ENCODE data around the gene SLC16A9. TPM values are rescaled to one million over a fixed set of nuclear protein-coding genes. Genes with fewer than 3 reads are reported as not detected.

SLC16A9 gene
- total and polyA plus RNA-seq, 4 experiments from 2014 or later, result not detected

GRCh38 chr10:59627366-59628018 lies 82.2 kb downstream of the SLC16A9 start:
- Histone ChIP-seq H3K27me3 (ENCODE audit: insufficient read depth, low read length) (no peaks in the 10 kb centered on the region), H3K27ac (ENCODE audit: low read depth, low read length) (no peak overlapping the region), H3K36me3 (ENCODE audit: insufficient read depth, low read length) (no peaks in the 10 kb centered on the region), H3K9me3 (ENCODE audit: control insufficient read depth in 1 of 2, low read length in 2 of 2) (no peaks in the 10 kb centered on the region), H3K4me3 (ENCODE audit: low read length in 2 of 2) (no peak overlapping the region), H3K4me1 (ENCODE audit: insufficient read depth, low read length) (no peaks in the 10 kb centered on the region)
- Mint-ChIP-seq H3K4me3 (no peak overlapping the region), H3K27ac (no peak overlapping the region), H3K4me1 (peaks cover 0 to 4% (median 2%) of the 10 kb centered on the region in 4 donors), H3K9me3 (no peaks in the 10 kb centered on the region), H3K27me3 (peaks cover 6 to 9% of the 10 kb centered on the region in 2 donors), H3K36me3 (no peaks in the 10 kb centered on the region)
- DNase-seq, result no peak
- intact Hi-C loops (cut with micrococcal nuclease), result loop anchor here (2.0 to 10.0 kb wide), 4 partner anchors 185 to 1141 kb away; no protein-coding TSS in a partner anchor
- POLR2A ChIA-PET (ENCODE audit: partially characterized antibody), result no interaction called here
- CTCF ChIA-PET (ENCODE audit: partially characterized antibody), result interaction anchor here (2.0 kb wide), 1 partner anchor 16 kb away, joined by 5 read pairs; no protein-coding TSS in a partner anchor

GRCh38 chr10:59626523-59626869 lies 83.2 kb downstream of the SLC16A9 start:
- Histone ChIP-seq H3K27me3 (ENCODE audit: insufficient read depth, low read length) (no peaks in the 10 kb centered on the region), H3K4me3 (ENCODE audit: low read length in 2 of 2) (no peak overlapping the region), H3K4me1 (ENCODE audit: insufficient read depth, low read length) (no peaks in the 10 kb centered on the region), H3K27ac (ENCODE audit: low read depth, low read length) (no peak overlapping the region), H3K9me3 (ENCODE audit: control insufficient read depth in 1 of 2, low read length in 2 of 2) (no peaks in the 10 kb centered on the region), H3K36me3 (ENCODE audit: insufficient read depth, low read length) (no peaks in the 10 kb centered on the region)
- peaks cover 4 to 5% of the 10 kb centered on the region in 2 donors for H3K27me3 Mint-ChIP-seq
- peaks cover 0 to 4% (median 2%) of the 10 kb centered on the region in 4 donors for H3K4me1 Mint-ChIP-seq
- H3K9me3 Mint-ChIP-seq, result no peaks in the 10 kb centered on the region
- no peak for DNase-seq
- H3K27ac Mint-ChIP-seq, result no peak overlapping the region
- H3K4me3 Mint-ChIP-seq, result no peak overlapping the region
- POLR2A ChIA-PET (ENCODE audit: partially characterized antibody), result interaction anchor here (0.6 kb wide), 1 partner anchor 94 kb away, joined by 3 read pairs; no protein-coding TSS in a partner anchor
- CTCF ChIA-PET (ENCODE audit: partially characterized antibody), result interaction anchor here (0.8 to 3.1 kb wide), 16 partner anchors 8 to 1338 kb away, joined by 3 to 18 read pairs (median 5); partner anchors contain the start of gene CCDC6
- intact Hi-C loops (cut with micrococcal nuclease), result loop anchor here (1.0 to 10.0 kb wide), 9 partner anchors 186 to 1658 kb away; partner anchors contain the start of gene CCDC6
- H3K36me3 Mint-ChIP-seq, result no peaks in the 10 kb centered on the region

- Mint-ChIP-seq H3K36me3 (no peaks in the 10 kb centered on the region), H3K4me1 (peaks cover 0 to 4% (median 2%) of the 10 kb centered on the region in 4 donors), H3K9me3 (no peaks in the 10 kb centered on the region), H3K27ac (peak overlapping the region in 1 of 7 donors; percentile 3), H3K27me3 (peaks cover 1 to 4% of the 10 kb centered on the region in 2 donors), H3K4me3 (no peak overlapping the region)
- CTCF ChIA-PET (ENCODE audit: partially characterized antibody), result interaction anchor here (0.8 to 3.1 kb wide), 19 partner anchors 8 to 1339 kb away, joined by 3 to 18 read pairs (median 5); partner anchors contain the start of gene CCDC6
- no peaks in the 10 kb centered on the region for H3K9me3 ChIP-seq (ENCODE audit: control insufficient read depth in 1 of 2, low read length in 2 of 2)
- POLR2A ChIA-PET (ENCODE audit: partially characterized antibody), result interaction anchor here (0.6 kb wide), 1 partner anchor 95 kb away, joined by 3 read pairs; no protein-coding TSS in a partner anchor
- H3K4me3 ChIP-seq (ENCODE audit: low read length in 2 of 2), result no peak overlapping the region
- H3K36me3 ChIP-seq (ENCODE audit: insufficient read depth, low read length), result no peaks in the 10 kb centered on the region
- intact Hi-C loops (cut with micrococcal nuclease), result loop anchor here (1.0 to 10.0 kb wide), 9 partner anchors 186 to 1658 kb away; partner anchors contain the start of gene CCDC6
- H3K4me1 ChIP-seq (ENCODE audit: insufficient read depth, low read length), result no peaks in the 10 kb centered on the region
- DNase-seq, result peak; percentile 48 to 66 (median 61)
- H3K27ac ChIP-seq (ENCODE audit: low read depth, low read length), result no peak overlapping the region
- no peaks in the 10 kb centered on the region for H3K27me3 ChIP-seq (ENCODE audit: insufficient read depth, low read length)
Measured at GRCh38 chr10:59625721-59626522, 83.7 kb downstream of the SLC16A9 start.

GRCh38 chr10:59624951-59625350 lies 84.7 kb downstream of the SLC16A9 start:
- no peaks in the 10 kb centered on the region for H3K36me3 Mint-ChIP-seq
- H3K4me3 Mint-ChIP-seq, result no peak overlapping the region
- POLR2A ChIA-PET (ENCODE audit: partially characterized antibody), result no interaction called here
- H3K9me3 Mint-ChIP-seq, result no peaks in the 10 kb centered on the region
- H3K4me1 Mint-ChIP-seq, result peaks cover 0 to 4% (median 2%) of the 10 kb centered on the region in 4 donors
- H3K4me1 ChIP-seq (ENCODE audit: insufficient read depth, low read length), result no peaks in the 10 kb centered on the region
- intact Hi-C loops (cut with micrococcal nuclease), result loop anchor here (5.0 to 10.0 kb wide), 4 partner anchors 187 to 1448 kb away; no protein-coding TSS in a partner anchor
- H3K27ac ChIP-seq (ENCODE audit: low read depth, low read length), result no peak overlapping the region
- H3K4me3 ChIP-seq (ENCODE audit: low read length in 2 of 2), result no peak overlapping the region
- peaks cover 1 to 3% of the 10 kb centered on the region in 2 donors for H3K27me3 Mint-ChIP-seq
- no peaks in the 10 kb centered on the region for H3K36me3 ChIP-seq (ENCODE audit: insufficient read depth, low read length)
- no peak overlapping the region for H3K27ac Mint-ChIP-seq
- no peak for DNase-seq
- no peaks in the 10 kb centered on the region for H3K9me3 ChIP-seq (ENCODE audit: control insufficient read depth in 1 of 2, low read length in 2 of 2)
- CTCF ChIA-PET (ENCODE audit: partially characterized antibody), result interaction anchor here (1.0 to 3.1 kb wide), 11 partner anchors 8 to 1144 kb away, joined by 3 to 18 read pairs (median 6); partner anchors contain the start of gene CCDC6
- H3K27me3 ChIP-seq (ENCODE audit: insufficient read depth, low read length), result no peaks in the 10 kb centered on the region

- Histone ChIP-seq H3K4me1 (ENCODE audit: insufficient read depth, low read length) (no peaks in the 10 kb centered on the region), H3K27me3 (ENCODE audit: insufficient read depth, low read length) (no peaks in the 10 kb centered on the region), H3K4me3 (ENCODE audit: low read length in 2 of 2) (no peak overlapping the region), H3K9me3 (ENCODE audit: control insufficient read depth in 1 of 2, low read length in 2 of 2) (no peaks in the 10 kb centered on the region), H3K36me3 (ENCODE audit: insufficient read depth, low read length) (no peaks in the 10 kb centered on the region), H3K27ac (ENCODE audit: low read depth, low read length) (no peak overlapping the region)
- no peaks in the 10 kb centered on the region for H3K36me3 Mint-ChIP-seq
- ChIA-PET CTCF (ENCODE audit: partially characterized antibody) (interaction anchor here (1.0 to 3.1 kb wide), 6 partner anchors 8 to 1145 kb away, joined by 3 to 18 read pairs (median 5); no protein-coding TSS in a partner anchor), POLR2A (ENCODE audit: partially characterized antibody) (no interaction called here)
- no peak overlapping the region for H3K4me3 Mint-ChIP-seq
- intact Hi-C loops (cut with micrococcal nuclease), result loop anchor here (5.0 to 10.0 kb wide), 2 partner anchors 581 to 1447 kb away; no protein-coding TSS in a partner anchor
- no peak for DNase-seq
- peaks cover 1 to 2% of the 10 kb centered on the region in 2 donors for H3K27me3 Mint-ChIP-seq
- no peaks in the 10 kb centered on the region for H3K9me3 Mint-ChIP-seq
- no peak overlapping the region for H3K27ac Mint-ChIP-seq
- peaks cover 0 to 4% (median 2%) of the 10 kb centered on the region in 4 donors for H3K4me1 Mint-ChIP-seq
Measured at GRCh38 chr10:59624136-59624535, 85.5 kb downstream of the SLC16A9 start.

GRCh38 chr10:59623133-59624121 lies 86.2 kb downstream of the SLC16A9 start:
- POLR2A ChIA-PET (ENCODE audit: partially characterized antibody), result no interaction called here
- CTCF ChIA-PET (ENCODE audit: partially characterized antibody), result interaction anchor here (1.1 to 3.1 kb wide), 9 partner anchors 9 to 207 kb away, joined by 3 to 18 read pairs (median 4); no protein-coding TSS in a partner anchor
- H3K27ac Mint-ChIP-seq, result peak overlapping the region in 1 of 7 donors; percentile 57
- Histone ChIP-seq H3K27me3 (ENCODE audit: insufficient read depth, low read length) (no peaks in the 10 kb centered on the region), H3K36me3 (ENCODE audit: insufficient read depth, low read length) (no peaks in the 10 kb centered on the region), H3K4me1 (ENCODE audit: insufficient read depth, low read length) (no peaks in the 10 kb centered on the region), H3K9me3 (ENCODE audit: control insufficient read depth in 1 of 2, low read length in 2 of 2) (no peaks in the 10 kb centered on the region), H3K27ac (ENCODE audit: low read depth, low read length) (no peak overlapping the region), H3K4me3 (ENCODE audit: low read length in 2 of 2) (no peak overlapping the region)
- no peak overlapping the region for H3K4me3 Mint-ChIP-seq
- intact Hi-C loops (cut with micrococcal nuclease), result loop anchor here (2.0 to 10.0 kb wide), 3 partner anchors 581 to 1446 kb away; no protein-coding TSS in a partner anchor
- no peaks in the 10 kb centered on the region for H3K36me3 Mint-ChIP-seq
- H3K27me3 Mint-ChIP-seq, result peaks cover 1% of the 10 kb centered on the region in 2 donors
- peaks cover 0 to 4% (median 2%) of the 10 kb centered on the region in 4 donors for H3K4me1 Mint-ChIP-seq
- no peak for DNase-seq
- H3K9me3 Mint-ChIP-seq, result no peaks in the 10 kb centered on the region
